Mesangial cell (primary cell): ENCODE data around the gene LUC7L3. TPM values are rescaled to one million over a fixed set of nuclear protein-coding genes. Genes with fewer than 3 reads are reported as not detected.

Experiments
- total RNA-seq: library from RNA; depleted of rRNA; stranded (reverse); fragments of >200 nt; gene quantifications from 2 replicates; pipeline ENCODE4 v1.2.3, GENCODE V29; 2015

LUC7L3 gene, protein sequence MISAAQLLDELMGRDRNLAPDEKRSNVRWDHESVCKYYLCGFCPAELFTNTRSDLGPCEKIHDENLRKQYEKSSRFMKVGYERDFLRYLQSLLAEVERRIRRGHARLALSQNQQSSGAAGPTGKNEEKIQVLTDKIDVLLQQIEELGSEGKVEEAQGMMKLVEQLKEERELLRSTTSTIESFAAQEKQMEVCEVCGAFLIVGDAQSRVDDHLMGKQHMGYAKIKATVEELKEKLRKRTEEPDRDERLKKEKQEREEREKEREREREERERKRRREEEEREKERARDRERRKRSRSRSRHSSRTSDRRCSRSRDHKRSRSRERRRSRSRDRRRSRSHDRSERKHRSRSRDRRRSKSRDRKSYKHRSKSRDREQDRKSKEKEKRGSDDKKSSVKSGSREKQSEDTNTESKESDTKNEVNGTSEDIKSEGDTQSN
- 17.1 and 21.7 TPM in 2 replicates for total RNA-seq

DNA sequence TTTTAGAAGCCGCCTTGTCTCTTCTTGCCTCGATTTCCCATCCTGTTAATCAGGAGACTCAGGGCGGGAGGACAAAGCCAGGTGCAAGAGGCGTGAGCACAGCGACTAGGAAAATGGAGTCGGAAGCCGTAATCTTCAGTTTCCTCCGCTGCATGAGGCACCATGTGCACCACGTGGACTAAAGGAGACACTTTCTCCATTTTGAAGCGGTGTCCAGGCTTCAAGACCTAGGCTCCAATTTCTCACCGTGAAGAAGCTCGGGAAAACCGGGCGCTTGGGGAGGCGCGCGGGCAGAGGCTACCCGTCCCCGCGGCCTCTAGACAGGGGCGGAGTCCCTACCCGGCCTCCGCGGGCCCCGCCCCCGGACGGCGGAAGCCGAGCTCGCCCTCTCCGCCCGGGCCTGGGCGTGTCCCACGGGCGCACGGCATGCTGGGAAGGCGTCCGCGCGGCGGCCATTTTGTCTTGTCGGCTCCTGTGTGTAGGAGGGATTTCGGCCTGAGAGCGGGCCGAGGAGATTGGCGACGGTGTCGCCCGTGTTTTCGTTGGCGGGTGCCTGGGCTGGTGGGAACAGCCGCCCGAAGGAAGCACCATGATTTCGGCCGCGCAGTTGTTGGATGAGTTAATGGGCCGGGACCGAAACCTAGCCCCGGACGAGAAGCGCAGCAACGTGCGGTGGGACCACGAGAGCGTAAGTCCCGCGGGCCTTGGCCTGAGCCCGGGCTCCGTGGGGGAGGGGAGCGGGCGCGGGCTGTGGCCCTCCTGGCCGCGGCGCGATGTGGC is at the start of gene LUC7L3:
Gene LUC7L3 (plus strand): TSS at position 460 of the 780 bp plus-strand sequence. CDS start 130 bp downstream, at position 590.

DNA sequence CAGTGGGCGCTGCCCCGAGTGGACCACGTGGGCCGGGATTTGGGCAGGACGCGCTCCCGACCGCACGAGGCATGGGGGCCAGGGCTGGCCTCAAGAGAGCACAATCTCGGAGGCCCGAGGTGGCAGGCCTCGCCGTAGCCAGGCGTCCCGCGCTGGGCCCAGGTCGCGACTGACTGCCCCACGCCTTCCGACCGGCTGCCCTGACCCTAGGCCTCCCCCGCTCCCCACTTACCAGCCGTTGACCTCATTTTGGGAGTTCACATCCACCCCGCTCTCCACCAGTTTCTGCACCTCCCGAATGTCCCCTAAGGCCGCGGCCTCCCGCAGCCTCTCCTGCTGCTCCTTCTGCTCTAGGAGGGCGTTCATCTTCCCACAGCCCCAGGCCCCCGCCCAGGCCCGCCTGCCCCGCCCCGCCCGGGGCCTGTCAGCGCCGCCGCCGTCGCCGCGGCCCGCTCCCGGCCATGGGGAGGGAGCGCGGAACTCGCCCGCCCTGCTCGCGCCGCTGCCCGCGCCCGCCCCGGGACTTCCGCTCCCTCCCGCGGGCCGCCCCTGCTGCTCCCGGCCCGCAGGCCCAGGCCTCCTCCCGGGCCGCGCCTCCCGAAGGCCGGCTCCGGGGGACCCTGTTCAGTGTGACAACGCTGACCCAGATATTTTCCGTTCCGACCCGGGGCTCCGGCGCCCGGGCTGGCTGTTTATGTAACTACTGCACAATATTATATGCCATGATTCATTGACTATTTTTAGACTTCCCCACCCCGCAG is 11.9 kb upstream of the LUC7L3 start, which contains the start of gene ANKRD40:
Gene ANKRD40 (minus strand): TSS at position 626 of the 761 bp plus-strand sequence. CDS start 260 bp downstream, at position 366.

DNA sequence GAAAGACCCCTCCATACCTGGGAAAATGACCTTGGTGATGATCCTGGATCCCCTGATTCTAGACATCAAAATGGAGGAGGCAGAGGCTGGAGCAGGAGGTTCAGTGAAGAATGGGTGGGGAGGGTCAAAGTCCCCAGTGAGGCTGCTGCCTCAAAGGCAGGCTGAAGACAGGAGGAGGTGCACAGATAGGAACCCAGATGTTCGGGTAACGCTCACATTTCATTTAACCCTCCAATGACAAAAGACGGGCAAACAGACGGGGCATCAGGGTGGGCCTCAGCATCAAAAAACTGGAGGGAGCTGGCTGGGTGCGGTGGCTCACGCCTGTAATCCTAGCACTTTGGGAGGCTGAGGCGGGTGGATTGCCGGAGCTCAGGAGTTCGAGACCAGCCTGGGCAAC is 48.0 kb downstream of the LUC7L3 start, which contains the start of gene ANKRD40CL:
Gene ANKRD40CL (minus strand): TSS at position 73 of the 400 bp plus-strand sequence. CDS start 605 bp downstream, outside the sequence.

Other genes starting within 250 kb of the LUC7L3 start
- gene RSAD1, start 240.7 kb upstream of the LUC7L3 start, total RNA-seq: 23.1 and 27.8 TPM in 2 replicates
- 0.76 and 0.98 TPM in 2 replicates for gene MYCBPAP, start 211.2 kb upstream of the LUC7L3 start, total RNA-seq
- gene EPN3, start 186.9 kb upstream of the LUC7L3 start, total RNA-seq: 0.33 and 0.76 TPM in 2 replicates
- gene SPATA20, start 172.4 kb upstream of the LUC7L3 start, total RNA-seq: 61.6 and 120 TPM in 2 replicates
- gene CACNA1G, start 158.9 kb upstream of the LUC7L3 start, total RNA-seq: under 0.01 and 0.38 TPM in 2 replicates
- 10.4 and 61.5 TPM in 2 replicates for gene ABCC3, start 84.7 kb upstream of the LUC7L3 start, total RNA-seq
- 23.1 and 29.7 TPM in 2 replicates for gene ANKRD40, start 11.7 kb upstream of the LUC7L3 start, total RNA-seq
- not detected in 2 replicates for gene ANKRD40CL, start 47.9 kb downstream of the LUC7L3 start, total RNA-seq
- 0.13 and 0.16 TPM in 2 replicates for gene WFIKKN2, start 116.0 kb downstream of the LUC7L3 start, total RNA-seq
- gene TOB1, start 146.8 kb downstream of the LUC7L3 start, total RNA-seq: 4.2 and 16.6 TPM in 2 replicates